GDM1 (cell line): ENCODE measurements around the gene SDK1.
"Not testable (repeated sequence)": the region's sequence is repeated elsewhere in the genome, so short reads cannot be mapped to it uniquely, and the experiment has no call there.

ENCODE experiments used
- DNase-seq: peaks from one replicate; lab custom pipeline; 2025; lab: John Stamatoyannopoulos, UW

The SDK1 gene

DNA sequence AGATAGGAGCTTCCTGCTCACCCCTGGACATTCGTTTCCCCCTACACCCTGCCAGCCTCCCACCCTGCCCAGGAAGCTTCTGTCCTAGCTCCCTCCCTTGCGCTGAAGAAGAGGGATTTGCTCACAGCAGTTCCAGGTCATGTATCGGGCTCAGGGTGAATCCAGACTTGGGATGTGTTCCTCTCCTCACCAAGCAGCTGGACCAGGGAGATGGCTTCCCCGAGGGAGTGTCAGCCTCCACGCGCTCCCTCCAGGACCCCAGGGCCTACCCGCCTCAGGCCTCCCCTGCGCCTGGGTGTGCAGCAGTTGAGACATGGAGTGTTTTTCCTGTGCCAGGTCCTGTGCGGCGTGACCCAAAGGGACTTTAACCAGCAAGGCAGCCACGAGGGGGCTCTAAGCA lies 945.5 kb downstream of the SDK1 start:
- DNase-seq = no peak

DNA sequence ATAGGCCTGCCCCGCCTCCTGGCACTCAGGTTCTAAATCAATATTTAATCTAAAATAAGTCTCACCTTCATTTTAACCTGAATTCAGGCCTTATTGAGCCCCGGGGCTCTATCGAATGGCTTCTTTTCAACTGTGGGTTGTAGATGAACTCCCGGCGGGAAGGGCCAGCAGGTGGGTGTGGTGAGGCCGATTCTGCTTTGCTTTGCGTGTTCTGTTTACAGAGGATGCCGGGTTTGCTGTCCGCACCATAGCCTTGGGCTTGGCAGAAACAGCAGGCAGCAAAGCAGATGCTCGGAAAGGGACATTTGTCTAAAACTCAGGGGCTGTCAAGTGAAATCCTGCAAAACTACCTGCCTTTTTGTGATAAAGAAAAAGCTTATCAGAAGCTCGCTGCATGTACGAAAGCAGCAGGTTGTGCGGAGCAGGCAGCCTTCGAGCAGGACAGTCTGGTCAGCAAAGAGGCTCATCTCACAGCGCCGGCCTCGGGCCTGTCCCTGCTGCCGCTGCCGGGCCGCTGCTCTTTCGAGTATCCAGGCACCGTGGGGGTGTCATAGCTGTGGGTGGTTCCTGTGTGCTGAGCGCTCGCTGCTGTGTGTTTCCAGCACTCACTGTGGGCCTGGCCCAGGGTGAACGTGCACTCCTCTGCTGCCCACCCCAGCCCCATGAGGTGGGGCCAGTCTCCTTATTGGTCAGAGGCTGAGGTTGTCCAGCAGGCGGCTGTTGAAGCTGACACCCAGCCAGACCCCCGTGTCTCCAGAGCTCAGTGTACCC lies 946.2 kb downstream of the SDK1 start:
- no peak for DNase-seq

DNA sequence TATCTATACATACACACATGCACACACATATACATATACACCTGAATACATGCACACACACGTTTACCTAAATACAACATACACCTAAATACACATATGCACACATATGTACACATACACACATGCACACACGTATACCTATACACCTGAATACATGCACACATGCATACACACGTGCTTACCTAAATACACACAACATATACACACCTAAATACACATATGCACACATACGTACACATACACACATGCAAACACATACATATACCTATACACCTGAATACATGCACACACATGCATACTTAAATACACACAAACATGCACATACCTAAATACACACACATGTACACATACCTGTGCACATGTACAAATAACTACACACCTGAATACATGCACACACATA lies 947.2 kb downstream of the SDK1 start:
- no peak for DNase-seq

DNA sequence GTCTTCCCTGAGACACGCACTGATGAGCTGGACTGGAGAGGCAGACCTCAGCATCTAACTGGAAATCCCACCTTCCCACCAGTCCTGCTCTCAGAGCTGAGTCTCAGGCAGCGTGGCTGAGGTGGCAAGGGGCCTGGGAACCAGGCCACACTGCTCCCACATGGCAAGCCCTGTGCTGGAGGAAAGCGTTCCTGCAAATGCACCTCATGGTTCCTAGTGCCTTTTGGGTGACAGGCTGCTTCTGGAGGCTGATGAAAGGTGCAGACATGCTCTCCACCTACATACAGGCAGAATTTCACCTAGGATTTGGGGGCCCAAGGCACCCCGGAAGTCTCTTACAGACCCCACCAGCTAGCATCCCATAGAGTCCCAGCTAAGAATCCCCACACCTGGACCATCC lies 948.2 kb downstream of the SDK1 start:
- no peak for DNase-seq

DNA sequence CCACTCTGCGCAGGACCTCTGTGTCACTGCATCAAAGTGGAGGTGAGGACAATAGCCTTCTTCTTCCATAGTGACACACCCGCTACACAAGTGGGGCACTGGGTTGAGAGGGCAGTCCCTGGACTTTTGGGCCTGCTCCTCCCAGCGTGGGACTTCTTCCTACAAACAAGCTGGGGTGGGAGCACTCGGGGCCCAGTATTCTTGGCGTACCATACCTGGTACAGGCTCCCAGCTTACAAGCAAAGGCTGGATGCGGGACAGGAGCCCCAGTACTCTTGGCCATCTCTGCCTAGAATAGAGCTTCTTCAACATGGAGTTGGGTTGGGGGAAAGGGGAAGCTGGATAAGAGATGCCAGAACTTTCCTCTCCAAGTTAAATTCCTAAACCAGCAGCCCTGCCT lies 954.3 kb downstream of the SDK1 start:
- no peak for DNase-seq

DNA sequence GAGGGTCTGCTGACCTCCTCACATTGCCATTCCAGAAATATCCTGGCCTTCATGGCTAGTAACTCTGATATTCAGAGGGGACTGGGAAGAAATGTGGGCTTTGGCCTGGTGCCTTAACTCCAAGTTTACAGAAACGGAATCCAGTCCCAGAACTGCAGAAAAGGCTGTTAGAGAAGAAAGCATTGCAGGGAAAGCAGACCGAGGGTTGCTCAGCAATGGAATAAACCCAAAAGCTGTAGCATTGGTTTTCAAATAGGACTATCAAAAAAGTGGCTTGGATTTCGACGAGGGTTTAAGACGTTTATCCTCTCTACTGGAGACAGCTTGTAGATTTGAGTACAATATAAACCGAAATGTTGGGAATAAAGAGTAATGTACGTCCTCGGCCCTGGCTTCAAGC lies 955.2 kb downstream of the SDK1 start:
- DNase-seq = no peak

DNA sequence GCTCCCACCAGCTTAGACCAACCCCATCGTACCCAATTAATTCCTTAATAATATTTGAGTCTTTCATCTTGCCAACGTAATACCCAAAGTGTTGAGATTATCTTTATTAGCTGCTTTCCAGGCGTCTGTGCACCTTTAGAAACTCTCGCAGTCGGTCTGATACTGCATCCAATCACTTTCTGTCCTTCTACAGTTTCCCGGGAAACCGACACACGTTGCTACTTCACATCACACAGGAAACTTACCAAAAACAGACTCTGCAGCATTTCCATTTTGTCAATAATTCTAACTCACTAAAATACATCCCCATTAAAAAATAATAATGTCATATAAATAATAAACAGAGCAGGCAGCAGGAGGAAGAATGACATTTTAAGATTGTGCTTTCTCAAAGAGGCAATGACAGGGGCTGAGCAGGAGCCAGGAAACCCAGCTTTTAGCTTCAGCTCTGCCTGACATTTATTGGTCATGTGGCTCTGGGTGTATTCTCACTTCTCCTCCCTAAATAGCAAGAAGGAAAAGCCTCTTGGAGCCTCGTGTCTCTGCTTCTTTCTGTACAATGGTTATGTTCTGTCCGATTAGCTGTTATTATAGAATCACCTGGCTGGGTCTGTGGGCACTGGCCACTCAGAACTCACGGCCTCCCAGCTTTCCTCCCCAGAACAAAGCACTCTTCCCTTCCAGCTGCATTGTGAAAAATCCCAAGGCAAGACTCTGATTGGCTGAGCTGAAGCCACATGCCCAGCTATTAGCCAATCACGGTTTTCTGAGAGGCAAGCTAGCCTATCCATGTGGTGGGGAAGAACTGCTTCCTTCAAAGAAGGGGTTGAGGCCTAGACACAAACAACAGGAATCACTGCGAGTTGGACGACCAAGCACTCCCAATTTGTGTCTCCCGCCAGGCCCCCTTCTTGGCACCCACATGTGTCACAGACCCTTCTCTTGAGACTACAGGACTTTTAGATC lies 956.4 kb downstream of the SDK1 start:
- DNase-seq = no peak

DNA sequence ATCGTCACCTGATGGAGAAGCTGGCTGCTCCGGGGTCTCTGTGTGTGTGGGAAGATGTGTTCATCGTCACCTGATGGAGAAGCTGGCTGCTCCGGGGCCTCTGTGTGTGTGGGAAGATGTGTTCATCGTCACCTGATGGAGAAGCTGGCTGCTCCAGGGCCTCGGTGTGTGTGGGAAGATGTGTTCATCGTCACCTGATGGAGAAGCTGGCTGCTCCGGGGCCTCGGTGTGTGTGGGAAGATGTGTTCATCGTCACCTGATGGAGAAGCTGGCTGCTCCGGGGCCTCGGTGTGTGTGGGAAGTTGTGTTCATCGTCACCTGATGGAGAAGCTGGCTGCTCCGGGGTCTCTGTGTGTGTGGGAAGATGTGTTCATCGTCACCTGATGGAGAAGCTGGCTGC lies 959.1 kb downstream of the SDK1 start:
- DNase-seq = not testable (repeated sequence)

DNA sequence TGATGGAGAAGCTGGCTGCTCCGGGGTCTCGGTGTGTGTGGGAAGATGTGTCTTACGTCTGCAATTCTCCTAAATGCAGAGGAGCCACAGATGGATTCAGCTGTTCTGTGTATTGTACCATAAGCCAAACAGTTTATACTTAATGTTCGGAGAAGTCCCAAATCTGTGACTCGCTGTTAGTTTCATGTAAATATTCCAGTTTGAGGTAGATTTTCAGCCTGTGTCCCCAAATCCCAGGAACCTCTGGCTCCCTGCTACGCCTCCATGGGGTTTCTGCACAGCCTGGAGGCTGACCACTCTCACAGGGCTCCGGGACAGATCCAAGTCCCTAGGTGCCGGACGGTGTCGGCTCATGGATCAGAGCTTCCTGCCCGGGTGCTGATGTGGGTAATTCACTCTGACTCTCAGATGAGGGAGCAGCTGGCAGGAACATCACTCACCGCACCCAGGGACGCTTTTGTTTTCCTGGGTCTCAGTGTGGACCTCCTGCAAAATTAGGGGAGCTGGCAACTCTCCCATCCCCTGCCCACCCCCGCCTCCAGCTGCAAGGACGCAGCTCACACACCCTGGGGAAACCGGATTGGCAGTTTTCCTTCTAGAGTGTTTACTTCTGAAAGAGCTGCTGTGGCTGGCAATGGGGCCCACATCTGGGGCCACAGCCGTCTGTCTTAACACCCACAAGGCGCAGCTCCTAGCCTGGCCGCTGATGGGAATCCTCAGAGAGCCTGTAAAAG lies 960.0 kb downstream of the SDK1 start:
- DNase-seq = no peak

DNA sequence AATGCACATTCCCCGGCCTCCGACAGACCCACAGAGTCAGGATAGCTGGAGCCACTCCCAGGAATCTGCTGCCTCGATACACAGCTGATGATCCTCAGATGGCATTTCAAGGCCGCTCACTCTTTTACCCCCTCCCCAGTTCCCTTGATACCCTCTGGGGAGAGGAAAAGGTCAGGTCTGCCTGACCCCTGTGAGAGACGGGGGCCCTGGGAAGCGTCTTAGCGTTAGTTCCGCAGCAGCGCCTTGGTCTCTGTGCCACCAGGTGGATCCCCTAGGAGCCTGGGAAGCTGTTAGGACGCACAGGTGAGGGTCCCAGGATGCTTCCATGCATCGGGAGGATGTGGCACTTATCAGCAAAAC lies 960.5 kb downstream of the SDK1 start:
- DNase-seq = no peak

DNA sequence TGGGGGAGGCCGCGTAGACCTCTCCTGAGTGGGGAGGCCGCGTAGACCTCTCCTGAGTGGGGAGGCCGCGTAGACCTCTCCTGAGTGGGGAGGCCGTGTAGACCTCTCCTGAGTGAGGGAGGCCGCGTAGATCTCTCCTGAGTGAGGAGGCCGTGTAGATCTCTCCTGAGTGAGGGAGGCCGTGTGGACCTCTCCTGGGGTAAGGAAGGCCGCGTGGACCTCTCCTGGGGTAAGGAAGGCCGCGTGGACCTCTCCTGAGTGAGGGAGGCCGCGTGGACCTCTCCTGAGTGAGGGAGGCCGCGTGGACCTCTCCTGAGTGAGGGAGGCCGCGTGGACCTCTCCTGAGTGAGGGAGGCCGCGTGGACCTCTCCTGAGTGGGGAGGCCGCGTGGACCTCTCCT lies 963.2 kb downstream of the SDK1 start:
- DNase-seq = not testable (repeated sequence)

DNA sequence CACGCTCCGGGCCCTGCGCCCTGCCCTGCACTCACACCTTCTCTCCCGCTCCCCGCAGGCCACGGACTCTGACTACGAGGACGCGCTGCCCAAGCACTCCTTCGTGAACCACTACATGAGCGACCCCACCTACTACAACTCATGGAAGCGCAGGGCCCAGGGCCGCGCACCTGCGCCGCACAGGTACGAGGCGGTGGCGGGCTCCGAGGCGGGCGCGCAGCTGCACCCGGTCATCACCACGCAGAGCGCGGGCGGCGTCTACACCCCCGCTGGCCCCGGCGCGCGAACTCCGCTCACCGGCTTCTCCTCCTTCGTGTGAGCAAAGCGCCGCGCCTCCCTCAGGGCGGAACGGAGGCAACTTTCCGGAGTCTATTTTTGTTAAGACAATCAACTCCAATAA lies 964.0 kb downstream of the SDK1 start:
- DNase-seq = no peak

DNA sequence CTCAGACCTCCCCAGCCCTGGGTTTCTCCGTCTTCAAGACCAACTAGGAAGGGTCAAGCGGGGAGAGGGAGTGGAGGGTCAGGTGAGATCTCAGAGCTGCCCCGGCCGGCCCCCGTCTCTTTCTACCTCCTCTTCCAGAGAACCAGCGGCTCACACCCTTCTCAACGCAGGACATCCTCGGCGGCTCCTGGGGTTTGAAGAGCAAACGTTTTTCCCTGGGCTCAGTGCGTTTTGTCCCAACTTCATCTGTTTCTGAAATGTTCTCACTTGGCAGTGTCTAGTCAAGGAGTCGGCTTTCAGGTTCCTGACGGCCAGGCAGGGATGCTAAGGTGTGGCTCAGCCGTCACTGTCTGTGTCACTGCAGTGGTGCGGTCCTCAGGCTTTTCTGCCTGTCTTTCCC lies 964.6 kb downstream of the SDK1 start:
- no peak for DNase-seq

DNA sequence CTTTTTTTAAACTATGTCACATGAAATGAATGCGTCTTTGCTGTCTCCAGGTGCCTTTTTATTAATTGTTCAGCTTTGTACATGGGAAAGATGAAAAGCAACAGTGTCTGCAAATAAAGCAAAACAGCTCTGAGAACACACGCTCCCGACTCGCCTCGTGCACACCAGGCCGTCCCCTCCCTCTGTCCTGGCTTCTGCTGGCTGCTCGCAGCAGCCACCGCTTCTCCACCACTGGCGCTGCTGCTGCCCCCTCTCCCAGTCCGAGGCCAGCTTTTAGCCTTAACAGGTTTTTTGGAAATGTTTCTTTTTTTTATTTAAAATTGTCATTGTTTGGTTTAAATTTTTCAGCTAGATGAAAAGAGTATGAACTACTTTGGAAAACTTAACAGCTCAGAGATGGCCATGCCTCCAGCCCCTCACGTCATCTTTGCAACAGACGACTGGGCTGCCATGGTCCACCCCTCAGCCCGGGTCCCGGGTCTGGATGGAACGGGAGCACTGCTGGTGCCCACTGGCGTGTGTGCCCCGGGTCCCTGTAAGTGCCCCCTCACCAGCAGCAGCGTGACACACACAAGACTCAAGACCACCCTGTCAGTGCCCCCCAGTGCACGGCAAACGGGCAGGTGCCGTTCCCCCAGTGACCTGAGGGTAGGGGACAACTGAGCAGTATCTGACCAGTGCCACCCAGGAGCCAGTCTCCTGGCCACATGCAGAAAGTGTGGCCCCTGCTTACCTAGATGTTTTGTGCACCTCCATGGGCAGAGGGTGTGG lies 965.4 kb downstream of the SDK1 start:
- no peak for DNase-seq

DNA sequence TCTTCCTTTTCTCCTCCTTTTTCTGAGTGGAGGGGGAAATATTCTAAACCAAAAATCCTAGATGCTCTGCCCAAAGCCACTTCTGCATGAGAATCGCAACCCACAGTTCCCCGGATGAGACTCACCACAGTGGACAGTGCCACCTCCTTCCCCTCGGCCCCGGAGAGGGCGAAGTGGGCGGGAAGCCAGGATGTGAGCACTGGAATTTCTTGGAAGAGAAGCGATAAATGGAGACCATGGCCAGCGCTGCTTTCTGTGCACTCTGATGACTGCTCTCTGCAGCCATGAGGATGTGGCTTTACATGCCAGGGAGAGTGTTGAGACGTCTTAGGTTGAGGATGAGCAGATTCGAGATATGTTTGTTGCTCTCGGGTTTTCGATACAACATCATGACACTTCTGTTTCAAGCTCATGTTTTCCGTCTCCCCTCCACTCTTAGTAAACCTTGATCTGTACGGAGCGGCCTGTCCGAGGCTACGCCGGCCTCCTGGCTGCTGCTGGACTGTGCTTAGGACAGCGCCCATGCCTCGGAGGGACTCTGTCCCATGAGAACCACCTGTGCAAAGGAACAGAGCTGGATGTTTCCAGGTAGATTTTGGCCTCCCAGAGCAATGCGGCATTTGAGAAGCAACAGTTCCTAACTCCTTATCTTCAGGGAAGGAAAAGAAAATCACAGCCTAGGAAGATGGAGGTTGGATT lies 966.4 kb downstream of the SDK1 start:
- no peak for DNase-seq

DNA sequence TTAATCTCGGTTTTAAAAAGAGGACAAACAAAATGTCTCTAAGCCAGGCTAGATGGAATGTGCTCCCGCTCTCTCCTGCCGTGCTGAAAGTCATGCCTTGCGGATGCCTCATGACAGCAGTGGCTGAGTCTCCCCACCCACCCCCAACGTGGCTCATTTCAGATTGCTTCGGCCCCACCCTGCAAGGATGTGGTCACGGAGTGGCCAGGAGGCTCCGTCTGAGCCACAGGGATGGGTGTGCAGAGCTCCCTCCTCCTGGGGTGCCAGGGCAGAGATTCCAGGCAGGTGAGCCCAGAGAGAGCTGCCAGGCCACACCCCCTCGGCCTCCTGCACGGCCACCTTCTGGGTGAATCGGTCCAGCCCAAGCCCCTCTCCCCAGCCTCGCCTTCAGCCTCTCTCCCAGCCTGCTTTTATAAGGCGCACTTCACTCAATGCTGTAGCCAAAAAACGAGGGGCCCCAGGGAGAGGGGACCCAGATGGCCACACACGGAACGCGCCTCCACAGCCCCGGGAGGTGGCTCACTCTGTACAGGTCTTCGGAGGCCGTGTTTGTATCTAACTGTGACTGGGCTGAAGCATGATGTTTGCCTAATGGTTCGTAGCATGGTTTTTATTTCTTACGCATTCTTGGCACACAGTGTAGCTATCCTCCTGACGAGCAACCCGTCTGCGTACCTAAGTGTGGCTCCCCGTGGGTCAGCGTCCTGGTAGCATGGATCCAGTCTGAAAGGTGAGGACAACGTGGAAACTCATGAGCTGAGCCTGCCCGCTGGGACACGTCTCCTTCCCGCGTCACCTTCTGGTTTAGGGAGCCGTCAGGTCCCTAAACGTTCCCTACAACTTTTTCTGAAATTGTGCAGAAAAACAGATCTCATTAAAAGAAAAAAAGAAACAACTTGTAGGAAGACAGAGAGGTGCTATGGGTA lies 967.3 kb downstream of the SDK1 start:
- no peak for DNase-seq

DNA sequence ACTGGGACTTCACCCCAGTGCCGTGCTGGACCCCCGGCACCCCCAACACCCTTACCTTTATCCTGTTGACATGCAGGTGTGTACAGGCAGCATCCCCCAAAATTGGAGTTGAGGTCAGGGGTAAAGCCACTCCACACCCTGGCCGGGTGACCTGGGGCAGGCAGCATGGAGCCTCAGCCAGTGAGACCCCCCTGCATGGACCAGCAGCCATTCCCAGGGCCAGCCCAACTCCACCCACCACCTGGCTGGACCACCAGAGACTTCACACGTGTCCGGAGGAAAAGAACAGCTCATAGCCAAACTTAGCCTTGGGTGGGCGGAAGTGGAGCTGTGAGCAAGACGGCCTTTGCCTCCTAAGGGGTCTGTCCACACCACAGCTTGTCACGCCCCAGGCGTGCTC lies 968.0 kb downstream of the SDK1 start:
- no peak for DNase-seq

DNA sequence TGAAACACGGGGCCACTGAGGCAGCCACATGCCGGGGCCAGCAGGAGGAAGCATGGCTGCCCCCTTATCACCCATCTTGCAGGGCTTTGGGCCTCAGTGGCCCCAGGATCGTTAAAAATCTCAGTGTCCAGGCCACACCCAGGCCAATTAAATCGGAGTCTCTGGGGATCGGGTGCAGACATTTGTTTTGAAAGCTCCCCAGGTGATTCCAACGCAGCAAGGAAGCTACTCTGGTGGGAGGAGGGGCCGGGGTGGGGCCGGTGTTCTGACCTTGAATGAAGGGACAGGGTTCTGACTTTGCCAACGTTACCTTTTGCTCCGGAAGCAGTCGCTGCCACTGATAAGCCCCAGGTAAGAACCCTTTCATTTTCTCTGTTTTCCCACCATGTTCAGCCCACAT lies 968.7 kb downstream of the SDK1 start:
- no peak for DNase-seq

DNA sequence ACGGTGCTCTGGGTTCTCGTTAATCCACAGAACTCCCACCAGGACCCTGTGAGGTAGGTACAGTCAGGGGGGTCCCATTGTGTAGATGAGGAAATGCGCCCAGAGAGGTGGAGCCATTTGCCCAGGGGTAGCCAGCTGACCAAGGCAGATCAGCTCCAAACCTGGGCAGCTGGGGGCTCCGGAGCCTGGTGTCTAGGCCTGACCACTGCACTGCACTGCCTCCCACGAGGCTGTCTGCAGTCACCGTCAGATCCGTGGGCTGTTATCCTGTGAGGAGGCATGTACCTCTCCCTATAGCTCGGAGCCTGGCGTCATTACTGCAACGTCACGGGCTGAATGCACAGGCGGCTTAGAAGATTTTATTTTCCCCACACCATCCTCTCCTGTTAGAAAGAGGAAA lies 969.2 kb downstream of the SDK1 start:
- DNase-seq = no peak
